Progenitor cell of endocrine pancreas (in vitro differentiated cells): Measurements from ENCODE around the gene DOCK1. TPM values are rescaled to one million over a fixed set of nuclear protein-coding genes. Genes with fewer than 3 reads are reported as not detected.
"Not testable (repeated sequence)": the region's sequence is repeated elsewhere in the genome, so short reads cannot be mapped to it uniquely, and the experiment has no call there.

Source experiments
- DNase-seq: peaks from one replicate; pipeline ENCODE4 v3.0.0; 2021; ENCODE audit warnings: low spot score; ENCODE audit not compliant: unreplicated experiment
- H3K27ac Mint-ChIP-seq: 2 replicates; pipeline ENCODE4 v1.8.0; 2021; ENCODE audit warnings: mild to moderate bottlenecking, moderate library complexity, mixed read lengths
- H3K27me3 Mint-ChIP-seq: 2 replicates; pipeline ENCODE4 v1.8.0; 2021; ENCODE audit warnings: mixed read lengths
- H3K36me3 Mint-ChIP-seq: 2 replicates; pipeline ENCODE4 v1.8.0; 2022; ENCODE audit warnings: mixed read lengths; ENCODE audit not compliant: insufficient read depth
- H3K4me1 Mint-ChIP-seq: 2 replicates; pipeline ENCODE4 v1.8.0; 2021; ENCODE audit warnings: low read depth, mixed read lengths
- H3K4me3 Mint-ChIP-seq: 2 replicates; pipeline ENCODE4 v1.8.0; 2021; ENCODE audit warnings: low read depth, mild to moderate bottlenecking, moderate library complexity, mixed read lengths
- H3K9me3 Mint-ChIP-seq: 2 replicates; pipeline ENCODE4 v1.8.0; 2021; ENCODE audit warnings: low read depth, mixed read lengths
- CTCF ChIP-seq: fragments of 200-600 bp; sonication (generic); IDR thresholded peaks from one replicate; pipeline ENCODE4 v1.5.0; 2021; ENCODE audit warnings: antibody characterized with exemption, mild to moderate bottlenecking; ENCODE audit not compliant: unreplicated experiment
- total RNA-seq: library from RNA; stranded (reverse); gene quantifications from 2 replicates; pipeline ENCODE4 v1.2.1, GENCODE V29; 2021

DOCK1 gene
- total RNA-seq, 1 donor from 2014 or later, result 77.8 TPM

- no peaks in the 10 kb centered on the region for H3K9me3 Mint-ChIP-seq
- H3K36me3 Mint-ChIP-seq, result no peaks in the 10 kb centered on the region
- TF ChIP-seq CTCF, result no peak
- H3K27ac Mint-ChIP-seq, result no peak overlapping the region
- peaks cover 32% of the 10 kb centered on the region for H3K27me3 Mint-ChIP-seq
- H3K4me3 Mint-ChIP-seq, result no peak overlapping the region
- H3K4me1 Mint-ChIP-seq, result no peaks in the 10 kb centered on the region
- DNase-seq, result no peak
Observed at GRCh38 chr10:126872768-126873167, 32.5 kb upstream of the DOCK1 start.

DNA sequence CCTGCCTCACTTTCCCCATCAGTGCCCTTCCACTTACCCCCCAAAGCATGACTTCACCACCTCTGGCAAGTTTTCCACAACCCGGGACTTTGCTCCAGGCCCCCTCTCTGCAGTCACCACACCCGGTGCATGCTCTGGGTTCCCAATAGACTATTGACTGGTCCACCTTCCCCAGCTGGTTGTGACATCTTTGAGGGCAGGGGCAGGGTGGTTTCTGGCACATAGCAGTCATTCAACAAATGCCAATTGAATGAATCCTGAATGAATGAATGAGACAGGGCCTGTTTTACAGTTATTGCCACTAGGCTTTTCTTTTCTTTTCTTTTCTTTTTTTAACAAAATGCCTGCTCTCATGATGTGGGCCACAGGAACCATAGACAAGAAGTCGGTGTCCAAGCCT lies 28.8 kb upstream of the DOCK1 start:
- DNase-seq, result no peak
- Mint-ChIP-seq H3K27ac (no peak overlapping the region), H3K36me3 (no peaks in the 10 kb centered on the region), H3K4me1 (no peaks in the 10 kb centered on the region), H3K4me3 (no peak overlapping the region), H3K9me3 (no peaks in the 10 kb centered on the region), H3K27me3 (peaks cover 36% of the 10 kb centered on the region)
- no peak for TF ChIP-seq CTCF

- no peaks in the 10 kb centered on the region for H3K36me3 Mint-ChIP-seq
Observed at GRCh38 chr10:126877390-126877789, 27.8 kb upstream of the DOCK1 start.

DNA sequence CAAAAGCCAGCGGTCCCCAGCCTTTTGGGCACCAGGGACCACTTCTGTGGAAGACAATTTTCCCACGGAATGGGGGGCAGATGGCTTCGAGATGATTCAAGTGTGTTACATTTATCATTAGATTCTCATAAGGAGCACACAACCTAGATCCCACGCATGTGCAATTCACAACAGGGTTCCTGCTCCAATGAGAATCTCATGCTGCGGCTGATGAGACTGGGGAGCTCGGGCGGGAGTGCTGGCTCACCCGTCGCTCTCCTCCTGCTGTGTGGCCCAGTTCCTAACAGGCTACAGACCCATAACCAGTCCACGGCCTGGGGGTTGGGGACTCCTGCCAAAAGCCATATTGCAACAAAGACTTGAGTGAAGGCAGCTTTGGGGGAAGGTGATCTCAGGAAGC lies 26.6 kb upstream of the DOCK1 start:
- Mint-ChIP-seq H3K27me3 (peaks cover 32% of the 10 kb centered on the region), H3K4me1 (peaks cover 2% of the 10 kb centered on the region), H3K4me3 (no peak overlapping the region), H3K36me3 (no peaks in the 10 kb centered on the region), H3K27ac (no peak overlapping the region), H3K9me3 (no peaks in the 10 kb centered on the region)
- no peak for TF ChIP-seq CTCF
- DNase-seq, result no peak

More at GRCh38 chr10:126877390-126877789, 27.8 kb upstream of the DOCK1 start:
- H3K27ac Mint-ChIP-seq, result no peak overlapping the region
- H3K9me3 Mint-ChIP-seq, result no peaks in the 10 kb centered on the region
- no peak overlapping the region for H3K4me3 Mint-ChIP-seq
- DNase-seq, result no peak
- H3K4me1 Mint-ChIP-seq, result peaks cover 2% of the 10 kb centered on the region
- no peak for TF ChIP-seq CTCF
- H3K27me3 Mint-ChIP-seq, result peaks cover 32% of the 10 kb centered on the region

DNA sequence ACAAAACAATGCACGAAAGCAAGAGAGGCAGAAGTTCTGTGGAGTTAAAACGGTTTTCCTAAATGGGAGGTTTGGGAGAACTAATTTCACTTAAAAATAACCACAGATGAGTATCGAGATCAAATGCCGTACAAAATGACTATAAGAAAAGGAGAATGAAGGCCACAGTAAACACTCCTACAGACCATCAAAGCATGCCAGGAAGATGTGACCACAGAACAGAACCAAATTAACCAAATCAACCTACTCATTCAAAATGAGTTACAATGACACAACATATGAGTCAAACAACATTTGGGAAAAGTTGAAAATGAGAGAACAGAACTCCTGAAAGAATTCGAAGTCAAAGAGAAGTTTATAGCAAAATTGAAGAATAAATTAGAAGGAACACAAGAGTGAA lies 24.3 kb upstream of the DOCK1 start:
- DNase-seq, result no peak
- H3K4me3 Mint-ChIP-seq, result peak overlapping the region; percentile 11
- TF ChIP-seq CTCF, result no peak
- H3K9me3 Mint-ChIP-seq, result no peaks in the 10 kb centered on the region
- H3K4me1 Mint-ChIP-seq, result peaks cover 2% of the 10 kb centered on the region
- no peaks in the 10 kb centered on the region for H3K36me3 Mint-ChIP-seq
- H3K27me3 Mint-ChIP-seq, result peaks cover 18% of the 10 kb centered on the region
- no peak overlapping the region for H3K27ac Mint-ChIP-seq

DNA sequence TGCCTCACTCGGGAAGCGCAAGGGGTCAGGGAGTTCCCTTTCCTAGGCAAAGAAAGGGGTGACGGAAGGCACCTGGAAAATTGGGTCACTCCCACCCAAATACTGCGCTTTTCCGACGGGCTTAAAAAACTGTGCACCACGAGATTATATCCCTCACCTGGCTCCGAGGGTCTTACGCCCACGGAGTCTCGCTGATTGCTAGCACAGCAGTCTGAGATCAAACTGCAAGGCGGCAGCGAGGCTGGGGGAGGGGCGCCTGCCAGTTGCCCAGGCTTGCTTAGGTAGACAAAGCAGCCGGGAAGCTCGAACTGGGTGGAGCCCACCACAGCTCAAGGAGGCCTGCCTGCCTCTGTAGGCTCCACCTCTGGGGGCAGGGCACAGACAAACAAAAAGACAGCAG lies 23.2 kb upstream of the DOCK1 start:
- DNase-seq, H3K9me3 Mint-ChIP-seq, H3K4me1 Mint-ChIP-seq, H3K36me3 Mint-ChIP-seq: not testable (repeated sequence)
- Mint-ChIP-seq H3K4me3 (peak overlapping the region; percentile 80), H3K27ac (peak overlapping the region; percentile 53), H3K27me3 (peaks cover 13% of the 10 kb centered on the region)

- not testable (repeated sequence) for DNase-seq, H3K4me3 Mint-ChIP-seq, H3K9me3 Mint-ChIP-seq, H3K36me3 Mint-ChIP-seq, H3K4me1 Mint-ChIP-seq, H3K27ac Mint-ChIP-seq
- H3K27me3 Mint-ChIP-seq, result peaks cover 15% of the 10 kb centered on the region
Observed at GRCh38 chr10:126888436-126888835, 16.8 kb upstream of the DOCK1 start.
